ENCODE results near the gene CENPS. TPM values are rescaled to one million over a fixed set of nuclear protein-coding genes. Genes with fewer than 3 reads are reported as not detected.

The CENPS gene
- total RNA-seq, 2 experiments from 2014 or later = 18.1 to 22.8 TPM

DNA sequence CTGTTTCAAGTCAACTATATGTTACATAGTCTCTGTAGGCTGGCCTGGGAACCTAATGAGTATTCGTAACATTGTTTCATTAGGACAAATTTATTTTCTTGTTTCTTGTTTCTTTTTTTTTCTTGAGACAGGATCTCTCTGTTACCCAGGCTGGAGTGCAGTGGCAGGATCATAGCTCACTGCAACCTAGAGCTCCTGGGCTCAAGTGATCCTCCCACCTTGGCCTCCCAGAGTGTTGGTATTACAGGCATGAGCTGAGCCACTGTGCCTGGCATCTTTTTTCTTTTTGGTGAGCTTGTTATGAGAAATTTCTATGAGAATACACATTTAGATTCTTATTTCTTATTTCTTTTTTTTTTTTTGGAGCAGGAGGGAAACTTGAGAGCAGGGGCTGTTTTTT, 6.8 kb downstream of the CENPS start:
- Mint-ChIP-seq H3K27ac (no peak overlapping the region), H3K36me3 (ENCODE audit: low read depth) (no peaks in the 10 kb centered on the region), H3K4me1 (peaks cover 4% of the 10 kb centered on the region), H3K4me3 (no peak overlapping the region), H3K9me3 (ENCODE audit: low read depth) (no peaks in the 10 kb centered on the region), H3K27me3 (no peaks in the 10 kb centered on the region)
- no peak for ATAC-seq
- DNase-seq = no peak
- intact Hi-C loops (cut with DNase I, micrococcal nuclease) = no loop called here
- ChIA-PET CTCF (interaction anchor here (0.6 to 1.2 kb wide), 3 partner anchors 13 to 58 kb away, joined by 3 to 4 read pairs (median 3); partner anchors contain the start of gene CORT), POLR2A (interaction anchor here (0.6 kb wide), 1 partner anchor 847 kb away, joined by 4 read pairs; no protein-coding TSS in a partner anchor)

DNA sequence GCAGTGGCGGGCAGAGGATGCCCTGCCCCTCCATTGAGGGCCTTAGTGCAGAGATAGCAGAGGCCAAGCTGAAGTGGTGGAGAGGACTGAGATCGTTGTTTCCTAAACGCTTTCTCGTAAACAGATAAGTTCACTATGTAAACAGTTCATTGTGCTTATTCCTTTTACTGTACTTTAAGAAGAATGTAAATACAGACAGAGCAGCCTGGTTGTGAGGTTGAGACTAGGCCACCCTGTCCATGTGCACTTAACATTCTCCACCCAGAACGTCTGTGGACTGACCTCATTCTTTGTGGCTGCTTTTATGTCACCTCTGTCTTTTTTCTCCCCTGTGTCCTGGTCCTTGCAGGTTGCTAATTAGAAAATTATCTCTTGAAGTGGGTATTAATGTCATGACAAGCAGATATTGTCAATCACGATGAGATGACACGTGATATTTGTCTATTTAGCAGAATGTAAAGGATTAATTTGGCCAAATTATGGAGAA, 8.5 kb downstream of the CENPS start:
- CTCF ChIA-PET = interaction anchor here (0.8 kb wide), 1 partner anchor 56 kb away, joined by 3 read pairs; no protein-coding TSS in a partner anchor
- ATAC-seq (no peak), DNase-seq (no peak)
- Mint-ChIP-seq H3K4me3 (no peak overlapping the region), H3K4me1 (no peaks in the 10 kb centered on the region), H3K27me3 (no peaks in the 10 kb centered on the region), H3K27ac (no peak overlapping the region), H3K36me3 (ENCODE audit: low read depth) (no peaks in the 10 kb centered on the region), H3K9me3 (ENCODE audit: low read depth) (no peaks in the 10 kb centered on the region)
- POLR2A ChIA-PET = no interaction called here
- intact Hi-C loops (cut with DNase I, micrococcal nuclease) = no loop called here

DNA sequence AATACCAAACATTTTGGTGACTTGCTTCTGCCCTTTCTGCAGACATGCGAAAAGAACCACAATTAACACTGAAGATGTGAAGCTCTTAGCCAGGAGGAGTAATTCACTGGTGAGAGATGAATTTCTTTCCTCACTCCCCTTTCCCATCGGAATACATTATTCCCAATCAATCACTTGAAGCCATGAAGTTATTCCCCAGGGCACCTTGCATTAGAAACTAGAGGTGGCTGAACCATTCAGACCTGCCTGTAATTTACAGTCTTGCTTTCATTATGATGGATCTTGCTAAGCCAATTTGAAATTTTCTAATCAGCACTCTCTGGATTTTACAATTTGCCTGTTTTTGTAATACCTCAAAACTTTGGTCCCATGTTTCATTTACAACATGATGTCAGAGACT, 10.1 kb downstream of the CENPS start:
- DNase-seq = no peak
- no peaks in the 10 kb centered on the region for H3K9me3 Mint-ChIP-seq (ENCODE audit: low read depth)
- H3K27me3 Mint-ChIP-seq = no peaks in the 10 kb centered on the region
- ChIA-PET POLR2A (no interaction called here), CTCF (no interaction called here)
- H3K36me3 Mint-ChIP-seq (ENCODE audit: low read depth) = peaks cover 6% of the 10 kb centered on the region
- no peak overlapping the region for H3K27ac Mint-ChIP-seq
- no peak overlapping the region for H3K4me3 Mint-ChIP-seq
- H3K4me1 Mint-ChIP-seq = peaks cover 2% of the 10 kb centered on the region
- no peak for ATAC-seq
- intact Hi-C loops (cut with DNase I, micrococcal nuclease) = no loop called here

DNA sequence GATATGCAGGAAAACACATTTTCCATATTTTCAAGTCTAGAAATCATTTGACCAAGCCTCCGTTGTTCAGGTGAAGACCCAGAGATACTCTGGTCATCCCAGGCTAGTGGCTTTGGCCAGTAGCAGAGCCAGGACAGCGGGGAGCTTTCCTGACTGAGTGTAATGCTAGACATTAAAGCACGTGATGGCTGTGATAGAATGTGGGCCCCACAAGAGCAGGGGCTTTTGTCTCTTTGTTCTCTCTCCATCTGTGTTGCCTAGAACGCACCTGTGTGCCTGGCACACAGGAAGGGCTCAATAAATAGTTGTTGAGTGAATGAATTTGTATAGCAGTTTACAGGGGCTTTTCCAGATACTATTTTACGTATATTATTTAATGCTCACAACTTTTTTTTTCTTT, 10.6 kb downstream of the CENPS start:
- H3K4me3 Mint-ChIP-seq = no peak overlapping the region
- H3K27me3 Mint-ChIP-seq = no peaks in the 10 kb centered on the region
- intact Hi-C loops (cut with DNase I, micrococcal nuclease) = no loop called here
- H3K9me3 Mint-ChIP-seq (ENCODE audit: low read depth) = no peaks in the 10 kb centered on the region
- H3K4me1 Mint-ChIP-seq = peaks cover 2% of the 10 kb centered on the region
- ChIA-PET CTCF (no interaction called here), POLR2A (no interaction called here)
- ATAC-seq (no peak), DNase-seq (no peak)
- no peak overlapping the region for H3K27ac Mint-ChIP-seq
- peaks cover 6% of the 10 kb centered on the region for H3K36me3 Mint-ChIP-seq (ENCODE audit: low read depth)

DNA sequence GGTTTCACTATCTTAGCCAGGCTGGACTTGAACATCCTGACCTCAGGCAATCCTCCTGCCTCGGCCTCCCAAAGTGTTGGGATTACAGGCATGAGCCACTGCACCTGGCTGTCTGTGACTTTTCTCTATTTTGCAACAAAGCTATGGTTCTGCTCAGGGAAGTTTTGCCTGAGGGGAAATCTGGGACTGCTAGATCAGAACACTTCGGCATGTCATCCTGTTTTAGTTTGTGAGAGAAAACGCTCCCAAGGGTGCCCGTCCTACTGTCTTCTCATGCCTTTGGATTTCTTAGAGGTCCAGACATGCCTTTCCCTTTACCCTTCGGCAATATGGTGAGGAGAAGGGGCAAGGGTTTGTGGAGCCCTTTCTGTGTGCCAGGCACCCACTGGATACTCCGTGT, 14.0 kb downstream of the CENPS start:
- POLR2A ChIA-PET = interaction anchor here (0.7 kb wide), 1 partner anchor 14 kb away, joined by 3 read pairs; the partner anchor contains the start of gene CENPS
- ATAC-seq (no peak), DNase-seq (no peak)
- Mint-ChIP-seq H3K4me1 (peaks cover 2% of the 10 kb centered on the region), H3K4me3 (no peak overlapping the region), H3K36me3 (ENCODE audit: low read depth) (peaks cover 13% of the 10 kb centered on the region), H3K27ac (no peak overlapping the region), H3K27me3 (no peaks in the 10 kb centered on the region), H3K9me3 (ENCODE audit: low read depth) (no peaks in the 10 kb centered on the region)
- CTCF ChIA-PET = interaction anchor here (1.7 kb wide), 1 partner anchor 14 kb away, joined by 7 read pairs; the partner anchor contains the start of gene CENPS
- intact Hi-C loops (cut with DNase I, micrococcal nuclease) = no loop called here

DNA sequence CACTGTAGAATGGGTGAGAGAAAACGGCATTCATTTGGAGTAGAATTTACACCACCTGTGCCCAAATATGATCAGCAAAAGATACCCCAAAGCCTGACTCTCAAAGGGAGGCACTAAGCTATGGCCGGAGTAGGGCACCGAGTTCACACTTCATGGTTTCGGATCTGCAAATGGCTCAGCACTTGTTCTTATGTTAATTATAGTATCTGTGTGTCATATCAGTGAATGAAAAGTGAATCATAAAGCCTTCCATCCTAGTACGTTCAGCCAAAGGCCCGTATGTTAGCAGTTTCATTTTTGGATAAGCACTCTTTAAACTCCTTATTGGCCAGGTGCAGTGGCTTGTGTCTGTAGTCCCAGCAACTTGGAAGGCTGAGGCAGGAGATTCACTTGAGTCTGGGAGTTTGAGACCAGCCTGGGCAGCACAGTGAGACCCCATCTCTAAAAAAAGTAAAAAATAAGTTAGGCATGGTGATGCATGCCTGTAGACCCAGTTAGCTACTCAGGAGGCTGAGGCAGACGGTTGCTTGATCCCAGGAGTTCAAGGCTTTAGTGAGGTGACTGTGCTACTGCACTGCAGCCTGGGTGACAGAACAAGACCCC, 14.7 kb downstream of the CENPS start:
- Mint-ChIP-seq H3K36me3 (ENCODE audit: low read depth) (peaks cover 13% of the 10 kb centered on the region), H3K27me3 (no peaks in the 10 kb centered on the region), H3K4me3 (no peak overlapping the region), H3K27ac (no peak overlapping the region), H3K4me1 (peaks cover 2% of the 10 kb centered on the region), H3K9me3 (ENCODE audit: low read depth) (no peaks in the 10 kb centered on the region)
- ChIA-PET POLR2A (no interaction called here), CTCF (interaction anchor here (0.6 to 1.7 kb wide), 2 partner anchors 15 to 362 kb away, joined by 3 to 7 read pairs; partner anchors contain the start of gene CENPS)
- intact Hi-C loops (cut with DNase I, micrococcal nuclease) = no loop called here
- DNase-seq (peak; percentile 11), ATAC-seq (peak; percentile 75)

DNA sequence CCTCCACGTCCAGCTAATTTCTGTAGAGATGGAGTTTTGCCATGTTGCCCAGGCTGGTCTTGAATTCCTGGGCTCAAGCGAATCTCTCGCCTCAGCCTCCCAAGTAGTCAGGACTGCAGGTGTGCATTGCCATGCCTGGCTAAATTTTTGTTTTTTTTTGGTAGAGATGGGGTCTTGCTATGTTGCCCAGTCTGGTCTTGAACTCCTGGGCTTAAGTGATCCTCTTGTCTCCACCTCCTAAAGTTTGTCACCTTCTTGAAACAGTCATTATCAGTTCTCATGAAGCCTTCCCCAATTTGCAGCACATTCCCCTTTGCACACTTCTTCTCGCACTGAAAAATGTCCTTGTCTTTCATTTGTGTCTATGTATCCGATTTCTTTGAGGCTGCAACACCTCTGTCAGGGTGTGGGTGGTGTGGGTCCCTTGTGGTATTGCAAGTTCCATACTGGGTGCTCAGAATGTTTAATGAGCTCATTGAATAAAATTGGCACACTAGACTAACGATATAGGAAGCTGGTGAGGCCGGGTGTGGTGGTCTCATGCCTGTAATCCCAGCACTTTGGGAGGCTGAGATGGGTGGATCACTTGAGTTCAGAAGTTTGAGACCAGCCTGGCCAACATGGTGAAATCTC, 16.7 kb downstream of the CENPS start:
- CTCF ChIA-PET = interaction anchor here (0.7 to 0.8 kb wide), 2 partner anchors 13 to 1420 kb away, joined by 3 to 6 read pairs; no protein-coding TSS in a partner anchor
- Mint-ChIP-seq H3K27me3 (no peaks in the 10 kb centered on the region), H3K4me3 (no peak overlapping the region), H3K27ac (no peak overlapping the region), H3K36me3 (ENCODE audit: low read depth) (peaks cover 13% of the 10 kb centered on the region), H3K4me1 (peaks cover 3% of the 10 kb centered on the region), H3K9me3 (ENCODE audit: low read depth) (no peaks in the 10 kb centered on the region)
- intact Hi-C loops (cut with DNase I, micrococcal nuclease) = no loop called here
- DNase-seq = no peak
- POLR2A ChIA-PET = interaction anchor here (0.6 kb wide), 1 partner anchor 562 kb away, joined by 4 read pairs; no protein-coding TSS in a partner anchor
- no peak for ATAC-seq

DNA sequence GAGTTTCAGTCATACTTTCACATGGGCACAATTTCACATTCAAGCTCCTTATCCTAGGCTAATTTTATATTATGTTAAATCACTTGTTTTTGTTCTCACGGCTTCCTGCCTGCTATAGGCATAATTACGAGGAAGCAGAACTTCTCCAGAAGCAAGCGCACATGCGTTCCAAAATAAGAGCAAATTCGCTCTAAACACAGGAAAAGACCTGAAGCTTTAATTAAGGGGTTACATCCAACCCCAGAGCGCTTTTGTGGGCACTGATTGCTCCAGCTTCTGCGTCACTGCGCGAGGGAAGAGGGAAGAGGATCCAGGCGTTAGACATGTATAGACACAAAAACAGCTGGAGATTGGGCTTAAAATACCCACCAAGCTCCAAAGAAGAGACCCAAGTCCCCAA, 19.5 kb downstream of the CENPS start, which contains the start of gene CORT:
Gene CORT (plus strand): TSS at position 281 of the 400 bp plus-strand sequence. CDS start 193 bp downstream, outside the sequence.
- ATAC-seq (no peak), DNase-seq (no peak)
- Mint-ChIP-seq H3K36me3 (ENCODE audit: low read depth) (peaks cover 11% of the 10 kb centered on the region), H3K4me3 (no peak within 1 kb of the TSS), H3K9me3 (ENCODE audit: low read depth) (no peaks in the 10 kb centered on the region), H3K27me3 (no peaks in the 10 kb centered on the region), H3K27ac (no peak within 1 kb of the TSS), H3K4me1 (peaks cover 3% of the 10 kb centered on the region)
- POLR2A ChIA-PET = interaction anchor here (0.5 to 0.6 kb wide), 2 partner anchors 9 to 920 kb away, joined by 3 read pairs; no protein-coding TSS in a partner anchor
- CTCF ChIA-PET = interaction anchor here (0.6 to 1.0 kb wide), 3 partner anchors 13 to 45 kb away, joined by 3 to 4 read pairs (median 3); no protein-coding TSS in a partner anchor
- intact Hi-C loops (cut with DNase I, micrococcal nuclease) = no loop called here

DNA sequence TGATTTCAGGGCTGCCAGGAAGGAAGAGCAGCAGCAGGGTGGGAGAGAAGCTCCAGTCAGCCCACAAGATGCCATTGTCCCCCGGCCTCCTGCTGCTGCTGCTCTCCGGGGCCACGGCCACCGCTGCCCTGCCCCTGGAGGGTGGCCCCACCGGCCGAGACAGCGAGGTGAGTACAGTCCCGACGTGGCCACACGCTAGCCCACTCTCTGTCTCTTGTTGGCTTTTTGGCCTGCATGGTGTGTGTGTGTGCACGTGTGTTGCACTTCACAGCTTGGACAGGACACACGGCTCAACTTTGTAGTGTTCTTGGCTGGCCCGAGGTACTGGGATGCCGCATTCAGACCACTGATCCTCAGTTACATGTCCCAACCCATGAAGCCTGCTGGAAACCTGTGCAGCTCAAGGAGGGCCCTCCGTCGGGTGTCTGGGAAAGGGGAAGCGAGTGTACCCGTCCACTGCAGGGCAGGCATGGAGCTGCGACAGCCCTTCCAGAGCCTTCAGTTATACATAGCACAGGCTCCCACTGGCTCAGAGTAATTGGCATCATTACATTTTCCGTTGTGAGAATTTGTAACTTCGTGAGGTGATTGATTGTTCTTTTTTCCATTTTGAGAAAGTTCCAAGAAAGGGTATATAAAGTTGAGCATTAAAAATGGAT, 20.1 kb downstream of the CENPS start:
- ChIA-PET CTCF (interaction anchor here (0.6 kb wide), 2 partner anchors 13 to 39 kb away, joined by 3 to 4 read pairs; no protein-coding TSS in a partner anchor), POLR2A (no interaction called here)
- H3K9me3 Mint-ChIP-seq (ENCODE audit: low read depth) = no peaks in the 10 kb centered on the region
- H3K4me3 Mint-ChIP-seq = no peak overlapping the region
- DNase-seq (no peak), ATAC-seq (no peak)
- peaks cover 8% of the 10 kb centered on the region for H3K36me3 Mint-ChIP-seq (ENCODE audit: low read depth)
- no peaks in the 10 kb centered on the region for H3K27me3 Mint-ChIP-seq
- intact Hi-C loops (cut with DNase I, micrococcal nuclease) = no loop called here
- no peak overlapping the region for H3K27ac Mint-ChIP-seq
- H3K4me1 Mint-ChIP-seq = peaks cover 1% of the 10 kb centered on the region

DNA sequence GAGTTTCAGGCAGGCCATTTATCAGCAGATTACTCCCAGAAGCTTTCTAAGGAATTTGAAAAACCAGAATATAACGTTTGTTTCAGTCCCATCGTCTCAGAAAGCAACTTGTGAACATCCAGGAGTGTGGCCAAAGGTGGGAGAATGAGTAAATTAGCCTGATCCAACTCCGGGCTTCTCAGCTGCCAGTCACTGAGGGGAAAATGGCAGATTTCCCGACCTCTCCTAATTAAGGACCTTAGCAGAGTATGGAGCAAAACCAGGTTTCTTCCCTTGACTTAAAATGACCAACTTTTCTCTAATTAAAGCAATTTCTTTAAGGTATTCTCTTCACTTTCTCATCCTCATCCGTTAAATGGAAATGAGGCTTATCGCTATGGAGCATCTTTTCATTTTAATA, 20.6 kb downstream of the CENPS start:
- no peak overlapping the region for H3K4me3 Mint-ChIP-seq
- H3K27me3 Mint-ChIP-seq = no peaks in the 10 kb centered on the region
- intact Hi-C loops (cut with DNase I, micrococcal nuclease) = no loop called here
- H3K36me3 Mint-ChIP-seq (ENCODE audit: low read depth) = peaks cover 8% of the 10 kb centered on the region
- peaks cover 1% of the 10 kb centered on the region for H3K4me1 Mint-ChIP-seq
- CTCF ChIA-PET = no interaction called here
- no peaks in the 10 kb centered on the region for H3K9me3 Mint-ChIP-seq (ENCODE audit: low read depth)
- ATAC-seq = no peak
- no peak for DNase-seq
- no peak overlapping the region for H3K27ac Mint-ChIP-seq
- POLR2A ChIA-PET = no interaction called here

DNA sequence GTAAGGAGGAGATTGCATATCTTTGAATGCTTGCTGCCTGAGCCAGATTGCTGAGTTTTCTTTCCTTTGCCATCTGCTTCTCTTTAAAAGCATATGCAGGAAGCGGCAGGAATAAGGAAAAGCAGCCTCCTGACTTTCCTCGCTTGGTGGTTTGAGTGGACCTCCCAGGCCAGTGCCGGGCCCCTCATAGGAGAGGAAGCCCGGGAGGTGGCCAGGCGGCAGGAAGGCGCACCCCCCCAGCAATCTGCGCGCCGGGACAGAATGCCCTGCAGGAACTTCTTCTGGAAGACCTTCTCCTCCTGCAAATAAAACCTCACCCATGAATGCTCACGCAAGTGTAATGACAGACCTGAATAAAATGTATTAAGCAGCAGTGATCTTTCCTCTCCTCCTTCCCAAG, 21.1 kb downstream of the CENPS start:
- Mint-ChIP-seq H3K4me1 (peaks cover 1% of the 10 kb centered on the region), H3K27me3 (no peaks in the 10 kb centered on the region), H3K36me3 (ENCODE audit: low read depth) (peaks cover 12% of the 10 kb centered on the region), H3K27ac (no peak overlapping the region), H3K9me3 (ENCODE audit: low read depth) (no peaks in the 10 kb centered on the region), H3K4me3 (no peak overlapping the region)
- DNase-seq (no peak), ATAC-seq (no peak)
- POLR2A ChIA-PET = interaction anchor here (0.6 kb wide), 1 partner anchor 17 kb away, joined by 3 read pairs; no protein-coding TSS in a partner anchor
- CTCF ChIA-PET = interaction anchor here (1.8 kb wide), 1 partner anchor 9 kb away, joined by 5 read pairs; no protein-coding TSS in a partner anchor
- intact Hi-C loops (cut with DNase I, micrococcal nuclease) = no loop called here

Measured in activated CD4-positive, alpha-beta T cell treated with anti-CD3 and anti-CD28 coated beads for 36 hours (primary cell).